Tibial nerve (tissue), 4 donors: ENCODE measurements around the gene PIK3R1. TPM values are rescaled to one million over a fixed set of nuclear protein-coding genes. Genes with fewer than 3 reads are reported as not detected.
A peak's percentile ranks its signal among the peaks of the same experiment; 100 is the strongest.

ENCODE experiments used
- DNase-seq, 2 donors: peaks; one replicate each; pipeline ENCODE4 v3.0.0-alpha.2; 2019; ENCODE audit warnings: low spot score in 2 of 2
- H3K27ac ChIP-seq, 4 donors: fragments of 200-600 bp; sonication (generic) in 3 of 4; one replicate each; pipeline ENCODE4 v1.5.1; 2017 to 2019; ENCODE audit warnings: mild to moderate bottlenecking in 1 of 4
- H3K27me3 ChIP-seq, 2 donors: fragments of 200-600 bp; sonication (generic) in 1 of 2; one replicate each; pipeline versions ENCODE4 v1.5.1 to v1.6.0; 2017 to 2019
- H3K36me3 ChIP-seq, 3 donors: fragments of 200-600 bp; sonication (generic); one replicate each; pipeline ENCODE4 v1.5.1; 2018 to 2019
- H3K4me1 ChIP-seq, 4 donors: fragments of 200-600 bp; sonication (generic) in 3 of 4; one replicate each; pipeline ENCODE4 v1.5.1; 2017 to 2019
- H3K4me3 ChIP-seq, 4 donors: fragments of 200-600 bp; sonication (generic) in 3 of 4; one replicate each; pipeline ENCODE4 v1.5.1; 2017 to 2019; ENCODE audit warnings: mild to moderate bottlenecking in 1 of 4, moderate library complexity in 1 of 4
- H3K9me3 ChIP-seq, 4 donors: fragments of 200-600 bp; sonication (generic) in 3 of 4; one replicate each; pipeline ENCODE4 v1.5.1; 2017 to 2019
- EP300 ChIP-seq, 2 donors: sonication (generic); formaldehyde crosslinking; IDR thresholded peaks; one replicate each; pipeline ENCODE4 v1.6.1; 2017; ENCODE audit warnings: antibody characterized with exemption in 2 of 2, mild to moderate bottlenecking in 1 of 2
- POLR2A ChIP-seq, 2 donors: fragments of 450-650 bp; IDR thresholded peaks; one replicate each; pipeline ENCODE4 v1.6.1; 2017; ENCODE audit warnings: antibody characterized with exemption in 2 of 2, mild to moderate bottlenecking in 2 of 2, moderate library complexity in 2 of 2
- WGBS, 2 donors: methylation state at CpG; one replicate each; pipeline ENCODE4 v1.1.5; 2018; 5-methylcytosine and 5-hydroxymethylcytosine counted together
- total RNA-seq, 4 donors: library from RNA; depleted of rRNA; stranded (reverse); fragments of >200 nt; gene quantifications; one replicate each; pipeline ENCODE4 v1.1.0, GENCODE V29; 2016
- TF ChIP-seq, protein P1 (sequence below), 5 experiments: fragments of 200-600 bp in 3 of 5; fragments of 450-650 bp in 2 of 5; sonication (generic) in 3 of 5; IDR thresholded peaks; one replicate each; pipeline ENCODE4 v1.5.1; 2016 to 2019; ENCODE audit warnings: antibody characterized with exemption in 5 of 5, mild to moderate bottlenecking in 3 of 5, moderate library complexity in 2 of 5

The PIK3R1 gene
- total RNA-seq, 4 donors from 2014 or later, result 166 to 621 (median 433) TPM

- H3K9me3 ChIP-seq, result no peaks in the 10 kb centered on the region
- no peak overlapping the region for H3K4me3 ChIP-seq
- no peak for TF ChIP-seq POLR2A (IDR thresholded peaks at IDR 0.05)
- TF ChIP-seq EP300 (IDR thresholded peaks at IDR 0.05), result no peak
- TF ChIP-seq, protein P1, sequence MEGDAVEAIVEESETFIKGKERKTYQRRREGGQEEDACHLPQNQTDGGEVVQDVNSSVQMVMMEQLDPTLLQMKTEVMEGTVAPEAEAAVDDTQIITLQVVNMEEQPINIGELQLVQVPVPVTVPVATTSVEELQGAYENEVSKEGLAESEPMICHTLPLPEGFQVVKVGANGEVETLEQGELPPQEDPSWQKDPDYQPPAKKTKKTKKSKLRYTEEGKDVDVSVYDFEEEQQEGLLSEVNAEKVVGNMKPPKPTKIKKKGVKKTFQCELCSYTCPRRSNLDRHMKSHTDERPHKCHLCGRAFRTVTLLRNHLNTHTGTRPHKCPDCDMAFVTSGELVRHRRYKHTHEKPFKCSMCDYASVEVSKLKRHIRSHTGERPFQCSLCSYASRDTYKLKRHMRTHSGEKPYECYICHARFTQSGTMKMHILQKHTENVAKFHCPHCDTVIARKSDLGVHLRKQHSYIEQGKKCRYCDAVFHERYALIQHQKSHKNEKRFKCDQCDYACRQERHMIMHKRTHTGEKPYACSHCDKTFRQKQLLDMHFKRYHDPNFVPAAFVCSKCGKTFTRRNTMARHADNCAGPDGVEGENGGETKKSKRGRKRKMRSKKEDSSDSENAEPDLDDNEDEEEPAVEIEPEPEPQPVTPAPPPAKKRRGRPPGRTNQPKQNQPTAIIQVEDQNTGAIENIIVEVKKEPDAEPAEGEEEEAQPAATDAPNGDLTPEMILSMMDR (IDR thresholded peaks at IDR 0.05), result no peak
- no peaks in the 10 kb centered on the region for H3K27me3 ChIP-seq
- no peak for DNase-seq
- peaks cover 2 to 100% (median 80%) of the 10 kb centered on the region in 4 donors for H3K4me1 ChIP-seq
- H3K36me3 ChIP-seq, result peaks cover 0 to 11% (median 0%) of the 10 kb centered on the region in 3 donors
- peak overlapping the region in 2 of 4 donors; percentile 62 to 88 for H3K27ac ChIP-seq
Measured at GRCh38 chr5:68270399-68270975, 54.9 kb downstream of the PIK3R1 start.

DNA sequence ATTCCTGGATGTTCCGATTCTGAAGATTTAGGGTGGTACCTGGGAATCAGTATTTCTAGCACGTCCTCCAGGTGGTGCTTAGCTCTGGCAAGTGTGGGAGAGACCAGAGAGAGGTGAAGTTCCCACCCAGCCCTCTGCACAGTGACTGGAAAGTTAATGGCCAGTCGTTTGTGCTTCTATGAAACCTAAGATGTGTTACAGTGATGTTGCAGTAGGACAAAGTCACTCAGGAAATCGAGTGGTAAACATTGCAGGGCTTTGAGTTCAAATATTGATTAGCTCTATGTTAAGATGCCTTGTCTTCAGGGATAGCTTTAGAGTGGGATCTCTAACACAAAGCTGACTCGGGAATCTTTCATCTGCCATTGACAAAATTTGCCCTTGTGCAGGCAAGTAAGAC, 55.6 kb downstream of the PIK3R1 start:
- no peak for DNase-seq
- H3K36me3 ChIP-seq, result peaks cover 0 to 16% (median 0%) of the 10 kb centered on the region in 3 donors
- H3K27me3 ChIP-seq, result no peaks in the 10 kb centered on the region
- TF ChIP-seq EP300 (IDR thresholded peaks at IDR 0.05) (no peak), POLR2A (IDR thresholded peaks at IDR 0.05) (no peak)
- TF ChIP-seq, protein P1 (IDR thresholded peaks at IDR 0.05), result no peak
- no peaks in the 10 kb centered on the region for H3K9me3 ChIP-seq
- WGBS, 2 donors, result 54% methylated on average over 5 of the region's 5 CpGs
- H3K4me1 ChIP-seq, result peaks cover 2 to 100% (median 73%) of the 10 kb centered on the region in 4 donors
- H3K27ac ChIP-seq, result peak overlapping the region in 2 of 4 donors; percentile 55 to 62
- no peak overlapping the region for H3K4me3 ChIP-seq

DNA sequence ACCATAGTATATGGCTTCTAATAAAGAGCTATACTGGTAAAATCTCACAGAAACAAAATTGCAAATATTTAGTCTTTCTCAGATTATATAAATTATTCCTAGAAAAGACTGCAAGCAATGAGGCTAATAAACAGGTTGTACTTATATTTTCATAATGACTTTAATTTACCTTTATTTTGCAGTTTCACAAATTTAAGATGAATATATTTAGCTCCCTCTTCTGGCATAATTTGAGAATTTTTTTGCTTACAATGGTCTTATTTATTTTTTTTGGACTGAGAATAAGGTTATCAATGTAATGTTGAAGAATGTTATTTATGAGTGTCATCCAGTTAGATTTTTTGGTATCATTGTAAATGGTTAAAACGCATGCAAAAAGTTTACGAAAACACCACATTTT, 56.7 kb downstream of the PIK3R1 start:
- Histone ChIP-seq H3K9me3 (no peaks in the 10 kb centered on the region), H3K4me1 (peaks cover 2 to 100% (median 62%) of the 10 kb centered on the region in 4 donors), H3K36me3 (peaks cover 0 to 28% (median 0%) of the 10 kb centered on the region in 3 donors), H3K27ac (peak overlapping the region in 3 of 4 donors; percentile 34 to 69 (median 64)), H3K4me3 (no peak overlapping the region), H3K27me3 (no peaks in the 10 kb centered on the region)
- TF ChIP-seq EP300 (IDR thresholded peaks at IDR 0.05) (no peak), POLR2A (IDR thresholded peaks at IDR 0.05) (no peak)
- TF ChIP-seq, protein P1 (IDR thresholded peaks at IDR 0.05), result peak in 4 of 5 experiments; percentile 30 to 41 (median 37)
- 28 to 30% methylated on average over 2 of the region's 2 CpGs for whole genome bisulfite sequencing, 2 donors
- no peak for DNase-seq

DNA sequence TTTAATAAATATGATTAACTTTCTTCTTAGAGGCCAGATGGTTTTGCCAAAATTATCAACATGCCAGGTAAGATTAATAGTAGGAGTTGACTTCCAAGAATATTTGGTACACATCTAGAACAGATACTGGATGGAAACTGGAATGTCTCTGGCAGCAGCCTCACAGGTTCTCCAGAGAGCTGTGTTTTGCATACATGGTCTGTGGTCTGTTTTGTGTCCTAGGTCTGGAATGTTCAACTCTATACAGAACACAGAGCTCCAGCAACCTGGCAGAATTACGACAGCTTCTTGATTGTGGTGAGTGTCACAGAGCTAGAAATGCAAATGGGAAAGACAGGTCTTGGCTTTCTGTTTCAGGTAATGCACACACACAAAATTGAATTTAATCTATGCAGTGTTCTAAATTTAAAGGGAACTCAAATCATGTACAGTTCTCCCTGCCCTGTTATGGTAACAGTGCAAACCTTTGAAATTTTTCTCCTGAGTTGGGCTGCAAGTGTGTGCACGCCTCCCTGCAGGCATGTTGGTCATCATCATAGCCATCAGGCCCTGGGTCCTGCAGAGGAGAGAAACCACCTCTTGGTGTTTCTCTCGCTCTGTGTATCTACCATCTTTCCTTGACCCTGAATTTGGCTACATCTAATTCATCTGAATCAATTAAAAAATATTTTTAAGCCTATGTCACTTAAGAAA, 58.3 kb downstream of the PIK3R1 start:
- Histone ChIP-seq H3K9me3 (no peaks in the 10 kb centered on the region), H3K4me1 (peaks cover 0 to 99% (median 47%) of the 10 kb centered on the region in 4 donors), H3K27ac (peak overlapping the region in 2 of 4 donors; percentile 57 to 64), H3K4me3 (no peak overlapping the region), H3K27me3 (no peaks in the 10 kb centered on the region), H3K36me3 (peaks cover 0 to 44% (median 0%) of the 10 kb centered on the region in 3 donors)
- TF ChIP-seq, protein P1 (IDR thresholded peaks at IDR 0.05), result no peak
- TF ChIP-seq EP300 (IDR thresholded peaks at IDR 0.05) (no peak), POLR2A (IDR thresholded peaks at IDR 0.05) (no peak)
- 69 to 80% methylated on average over 3 of the region's 3 CpGs for WGBS, 2 donors
- DNase-seq, result no peak
